Ascending aorta (tissue), 2 donors: ENCODE results near the gene OVCA2. TPM values are rescaled to one million over a fixed set of nuclear protein-coding genes. Genes with fewer than 3 reads are reported as not detected.

Source experiments
- DNase-seq, 2 donors: peaks; one replicate each; pipeline ENCODE4 v3.0.0-alpha.2; 2019; ENCODE audit warnings: low spot score in 2 of 2
- H3K27ac ChIP-seq, 2 donors: fragments of 200-600 bp; sonication (generic); one replicate each; pipeline ENCODE4 v1.5.1; 2016 to 2017; ENCODE audit warnings: mild to moderate bottlenecking in 1 of 2
- H3K27me3 ChIP-seq: fragments of 200-600 bp; sonication (generic); one replicate; pipeline ENCODE4 v1.5.1; 2017
- H3K36me3 ChIP-seq, 2 donors: fragments of 200-600 bp; sonication (generic); one replicate each; pipeline ENCODE4 v1.5.1; 2016
- H3K4me1 ChIP-seq, 2 donors: fragments of 200-600 bp; sonication (generic); one replicate each; pipeline ENCODE4 v1.5.1; 2016 to 2017; ENCODE audit warnings: mild to moderate bottlenecking in 1 of 2
- H3K4me3 ChIP-seq, 2 donors: fragments of 200-600 bp; sonication (generic); one replicate each; pipeline ENCODE4 v1.5.1; 2016 to 2017; ENCODE audit warnings: mild to moderate bottlenecking in 1 of 2
- H3K9me3 ChIP-seq, 2 donors: fragments of 200-600 bp; sonication (generic); one replicate each; pipeline ENCODE4 v1.5.1; 2016
- intact Hi-C: fragments of 100-400 bp; cut with DNase I; formaldehyde crosslinking; loops from one replicate; pipeline ENCODE4 v1.15.1; 2023
- total RNA-seq: library from RNA; depleted of rRNA; stranded (reverse); fragments of >200 nt; gene quantifications from one replicate; pipeline ENCODE4 v1.1.0, GENCODE V29; 2016
- TF ChIP-seq, protein P1 (sequence below), 3 experiments: fragments of 200-600 bp in 2 of 3; fragments of 450-650 bp in 1 of 3; sonication (generic) in 2 of 3; IDR thresholded peaks; one replicate each; pipeline ENCODE4 v1.5.1; 2016 to 2019; ENCODE audit warnings: antibody characterized with exemption in 3 of 3, mild to moderate bottlenecking in 1 of 3, moderate library complexity in 1 of 3

The OVCA2 gene
- total RNA-seq, 1 donor from 2014 or later, result 71.3 TPM

DNA sequence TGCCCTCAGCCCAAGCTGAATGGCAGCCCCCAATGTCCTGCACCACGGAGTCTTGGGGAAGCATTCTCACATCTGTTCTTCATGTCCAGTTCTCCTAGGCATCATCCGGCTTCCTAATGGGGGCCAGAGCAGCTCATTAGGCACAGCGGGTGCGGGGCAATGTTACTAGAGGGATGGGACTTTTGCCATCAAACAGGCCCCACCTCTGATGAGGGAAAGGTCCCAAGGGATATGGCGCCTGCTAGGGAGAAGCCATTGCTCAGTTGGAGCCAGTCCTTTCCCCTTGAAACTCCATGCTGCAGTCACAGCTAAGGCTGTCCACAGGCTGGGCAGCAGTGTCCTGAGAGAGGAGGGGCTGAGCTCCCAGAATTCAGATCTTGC is 13.6 kb upstream of the OVCA2 start:
- Histone ChIP-seq H3K9me3 (no peaks in the 10 kb centered on the region), H3K27ac (no peak overlapping the region), H3K36me3 (no peaks in the 10 kb centered on the region), H3K4me3 (no peak overlapping the region), H3K27me3 (no peaks in the 10 kb centered on the region), H3K4me1 (peaks cover 7 to 32% of the 10 kb centered on the region in 2 donors)
- intact Hi-C loops, result loop anchor here (5.0 kb wide), 1 partner anchor 41 kb away; no protein-coding TSS in a partner anchor
- no peak for DNase-seq
- TF ChIP-seq, protein P1, sequence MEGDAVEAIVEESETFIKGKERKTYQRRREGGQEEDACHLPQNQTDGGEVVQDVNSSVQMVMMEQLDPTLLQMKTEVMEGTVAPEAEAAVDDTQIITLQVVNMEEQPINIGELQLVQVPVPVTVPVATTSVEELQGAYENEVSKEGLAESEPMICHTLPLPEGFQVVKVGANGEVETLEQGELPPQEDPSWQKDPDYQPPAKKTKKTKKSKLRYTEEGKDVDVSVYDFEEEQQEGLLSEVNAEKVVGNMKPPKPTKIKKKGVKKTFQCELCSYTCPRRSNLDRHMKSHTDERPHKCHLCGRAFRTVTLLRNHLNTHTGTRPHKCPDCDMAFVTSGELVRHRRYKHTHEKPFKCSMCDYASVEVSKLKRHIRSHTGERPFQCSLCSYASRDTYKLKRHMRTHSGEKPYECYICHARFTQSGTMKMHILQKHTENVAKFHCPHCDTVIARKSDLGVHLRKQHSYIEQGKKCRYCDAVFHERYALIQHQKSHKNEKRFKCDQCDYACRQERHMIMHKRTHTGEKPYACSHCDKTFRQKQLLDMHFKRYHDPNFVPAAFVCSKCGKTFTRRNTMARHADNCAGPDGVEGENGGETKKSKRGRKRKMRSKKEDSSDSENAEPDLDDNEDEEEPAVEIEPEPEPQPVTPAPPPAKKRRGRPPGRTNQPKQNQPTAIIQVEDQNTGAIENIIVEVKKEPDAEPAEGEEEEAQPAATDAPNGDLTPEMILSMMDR (IDR thresholded peaks at IDR 0.05), result no peak

DNA sequence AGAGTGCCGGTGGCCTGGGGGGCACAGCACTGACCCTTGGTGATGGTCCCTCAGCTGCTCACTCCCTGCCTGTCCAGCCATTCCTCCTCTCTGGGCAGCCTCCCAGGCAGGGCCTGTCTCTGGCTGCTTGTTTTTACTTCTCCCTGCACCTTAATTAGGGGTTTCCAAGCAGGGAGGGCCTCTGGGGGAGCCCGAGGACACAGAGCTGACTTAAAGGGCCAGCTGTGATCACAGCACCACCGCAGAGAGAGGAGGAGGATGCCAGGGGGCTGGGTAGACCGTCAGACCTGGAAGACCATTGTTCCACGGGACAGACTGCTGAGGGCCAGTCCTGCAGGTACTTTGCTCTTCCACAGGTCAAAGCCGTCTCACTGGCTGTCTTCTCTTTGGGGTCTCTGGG is 13.1 kb upstream of the OVCA2 start:
- TF ChIP-seq, protein P1 (IDR thresholded peaks at IDR 0.05), result no peak
- H3K27me3 ChIP-seq, result no peaks in the 10 kb centered on the region

DNA sequence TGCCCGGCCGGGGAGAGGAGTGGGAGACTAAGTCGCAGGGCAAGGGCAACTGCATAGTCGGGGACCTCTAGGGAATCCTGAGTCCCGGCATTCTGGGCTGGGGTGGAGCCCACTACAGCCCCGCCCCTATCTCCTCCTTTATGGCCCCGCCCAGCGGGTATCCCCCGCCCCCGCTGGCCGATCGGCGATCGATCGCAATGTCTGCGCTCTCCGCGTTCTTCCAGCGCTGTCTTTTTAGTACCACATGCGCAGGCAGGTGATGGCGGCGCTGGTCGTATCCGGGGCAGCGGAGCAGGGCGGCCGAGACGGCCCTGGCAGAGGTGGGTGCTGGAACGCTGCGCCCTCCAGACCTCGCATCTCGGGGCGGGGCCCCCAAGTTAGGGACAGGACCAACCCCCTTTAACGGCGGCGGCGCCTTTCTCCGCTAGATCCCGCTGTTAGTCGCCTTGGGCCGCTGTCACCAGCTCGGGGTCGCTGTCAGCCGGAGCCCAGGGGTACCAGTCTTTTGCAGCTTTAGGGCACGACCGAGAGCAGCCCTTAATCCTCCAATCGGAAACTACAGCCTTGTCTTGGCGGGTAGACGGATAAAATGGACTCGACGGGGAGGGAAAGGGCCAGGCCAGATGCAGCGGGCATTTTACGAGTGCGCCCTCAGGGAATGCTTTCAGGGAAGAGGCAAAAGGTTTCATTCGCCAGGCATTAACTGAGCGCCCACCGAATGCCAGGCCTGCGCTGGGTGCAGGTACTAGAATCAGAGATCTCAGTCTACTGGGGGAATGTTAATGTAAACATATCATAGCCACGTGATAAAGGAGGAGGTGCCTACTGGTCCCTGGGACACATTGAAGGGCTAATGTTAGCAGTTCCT is 11.7 kb upstream of the OVCA2 start, which contains the start of gene DPH1:
Gene DPH1 (plus strand): TSS at position 243 of the 868 bp plus-strand sequence. CDS start 17 bp downstream, at position 260.
- H3K4me1 ChIP-seq, result peaks cover 7 to 20% of the 10 kb centered on the region in 2 donors
- no peaks in the 10 kb centered on the region for H3K27me3 ChIP-seq
- peaks cover 0 to 10% of the 10 kb centered on the region in 2 donors for H3K36me3 ChIP-seq
- H3K27ac ChIP-seq, result peak within 1 kb of the TSS in 1 of 2 donors; percentile 60
- peak within 1 kb of the TSS; percentile 95 to 99 for H3K4me3 ChIP-seq
- intact Hi-C loops, result loop anchor here (1.0 to 5.0 kb wide), 2 partner anchors 43 to 121 kb away; no protein-coding TSS in a partner anchor
- peak in 1 of 2 donors; percentile 90 for DNase-seq
- TF ChIP-seq, protein P1 (IDR thresholded peaks at IDR 0.05), result no peak
- H3K9me3 ChIP-seq, result no peaks in the 10 kb centered on the region

More for the DNA sequence above, 13.1 kb upstream of the OVCA2 start:
- Histone ChIP-seq H3K4me3 (no peak overlapping the region), H3K36me3 (peaks cover 0 to 5% of the 10 kb centered on the region in 2 donors), H3K27ac (no peak overlapping the region), H3K9me3 (no peaks in the 10 kb centered on the region), H3K4me1 (peaks cover 7 to 32% of the 10 kb centered on the region in 2 donors)
- intact Hi-C loops, result loop anchor here (5.0 kb wide), 1 partner anchor 41 kb away; no protein-coding TSS in a partner anchor
- no peak for DNase-seq

DNA sequence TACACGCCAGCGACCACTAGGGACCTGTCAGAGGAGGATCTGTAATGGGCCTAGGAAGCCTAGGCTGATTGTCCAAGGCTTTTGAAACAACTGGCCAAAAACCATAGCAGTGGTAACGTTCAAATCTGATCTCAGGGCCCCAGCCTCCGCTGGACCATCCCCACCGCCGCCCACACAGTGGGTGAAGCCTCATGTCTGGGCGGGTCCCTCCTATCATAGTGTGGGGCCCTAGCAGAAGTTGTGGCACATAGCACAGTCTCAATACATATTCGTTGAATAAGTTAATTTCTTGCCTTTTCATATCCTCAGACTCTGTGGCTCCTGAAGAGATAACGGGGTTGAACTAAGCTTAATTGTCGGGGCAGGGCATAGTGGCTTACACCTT is 11.1 kb upstream of the OVCA2 start:
- peak in 1 of 2 donors; percentile 76 for DNase-seq
- Histone ChIP-seq H3K4me1 (peaks cover 7 to 17% of the 10 kb centered on the region in 2 donors), H3K9me3 (no peaks in the 10 kb centered on the region), H3K4me3 (peak overlapping the region; percentile 95 to 99), H3K27me3 (no peaks in the 10 kb centered on the region), H3K27ac (no peak overlapping the region), H3K36me3 (peaks cover 4 to 14% of the 10 kb centered on the region in 2 donors)
- TF ChIP-seq, protein P1 (IDR thresholded peaks at IDR 0.05), result peak in 2 of 3 experiments; percentile 8 to 41
- intact Hi-C loops, result loop anchor here (1.0 kb wide), 1 partner anchor 121 kb away; no protein-coding TSS in a partner anchor

DNA sequence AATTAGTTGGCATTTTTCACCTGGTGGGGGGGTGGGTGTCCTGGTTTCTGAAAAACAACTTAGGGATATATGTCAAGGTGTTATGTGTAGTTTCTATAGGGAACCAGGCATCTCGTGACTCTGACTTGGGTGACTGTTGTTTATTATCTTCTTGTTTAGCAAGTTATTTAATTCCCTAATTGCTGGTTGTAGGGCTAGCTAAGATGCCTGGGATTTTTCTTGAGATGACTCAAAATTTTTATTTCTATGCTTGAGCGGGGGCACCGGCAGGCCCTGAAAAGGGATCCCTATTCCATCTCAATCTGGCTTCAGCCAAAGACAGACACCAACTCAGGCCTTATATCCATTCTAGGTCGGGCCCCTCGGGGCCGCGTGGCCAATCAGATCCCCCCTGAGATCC is 8.7 kb upstream of the OVCA2 start:
- Histone ChIP-seq H3K27me3 (no peaks in the 10 kb centered on the region), H3K4me1 (peaks cover 7 to 16% of the 10 kb centered on the region in 2 donors), H3K9me3 (no peaks in the 10 kb centered on the region), H3K36me3 (peaks cover 23 to 35% of the 10 kb centered on the region in 2 donors), H3K4me3 (no peak overlapping the region), H3K27ac (no peak overlapping the region)
- intact Hi-C loops, result no loop called here
- DNase-seq, result no peak
- TF ChIP-seq, protein P1 (IDR thresholded peaks at IDR 0.05), result no peak
